Left ventricle myocardium inferior (tissue), 1 donor: Measurements from ENCODE around the gene SPNS2. TPM values are rescaled to one million over a fixed set of nuclear protein-coding genes. Genes with fewer than 3 reads are reported as not detected.

ENCODE experiments used
- DNase-seq: peaks from one replicate; pipeline ENCODE4 v3.0.0-alpha.2; 2020
- H3K27ac ChIP-seq: fragments of 200-600 bp; replicated peaks from 2 replicates; pipeline ENCODE4 v1.8.0; 2021
- H3K27me3 ChIP-seq: fragments of 200-600 bp; 2 replicates; pipeline ENCODE4 v1.8.0; 2021; ENCODE audit warnings: low read depth
- H3K36me3 ChIP-seq: fragments of 200-600 bp; 2 replicates; pipeline ENCODE4 v1.8.0; 2021
- H3K4me1 ChIP-seq: fragments of 200-600 bp; 2 replicates; pipeline ENCODE4 v1.8.0; 2021
- H3K4me3 ChIP-seq: fragments of 200-600 bp; 2 replicates; pipeline ENCODE4 v1.8.0; 2021; ENCODE audit warnings: mild to moderate bottlenecking, moderate library complexity
- H3K9me3 ChIP-seq: fragments of 200-600 bp; replicated peaks from 2 replicates; pipeline ENCODE4 v1.8.0; 2021
- CTCF ChIP-seq: fragments of 200-600 bp; IDR thresholded peaks from 2 replicates; pipeline ENCODE4 v1.8.0; 2021; ENCODE audit warnings: antibody characterized with exemption, mild to moderate bottlenecking, borderline replicate concordance
- intact Hi-C: fragments of 100-400 bp; cut with micrococcal nuclease; formaldehyde crosslinking; loops from one replicate; pipeline ENCODE4 v1.11.0; 2022
- total RNA-seq: library from RNA; stranded (reverse); fragmentation: NEBNext Ultra II Directional; extraction: Animal tissue kit (Norgen Biotek cat#: 25700); gene quantifications from one replicate; pipeline ENCODE4 v1.2.1, GENCODE V29; 2021
- donor health status: DM: no; HTN: yes; CAD: no; lungs with severe emphysema.

The SPNS2 gene
- total RNA-seq, 1 donor from 2014 or later = 11.2 TPM

- no peaks in the 10 kb centered on the region for H3K36me3 ChIP-seq
- no peaks in the 10 kb centered on the region for H3K27me3 ChIP-seq
- H3K9me3 ChIP-seq = no peaks in the 10 kb centered on the region
- H3K4me3 ChIP-seq = no peak overlapping the region
- peak overlapping the region; percentile 87 for H3K27ac ChIP-seq
- H3K4me1 ChIP-seq = peaks cover 80% of the 10 kb centered on the region
- no peak for TF ChIP-seq CTCF
- intact Hi-C loops = no loop called here
- DNase-seq = no peak
Observed at GRCh38 chr17:4511199-4511932, 12.7 kb downstream of the SPNS2 start.

- no peak overlapping the region for H3K4me3 ChIP-seq
- H3K9me3 ChIP-seq = no peaks in the 10 kb centered on the region
- peaks cover 69% of the 10 kb centered on the region for H3K4me1 ChIP-seq
Observed at GRCh38 chr17:4512156-4513112, 13.8 kb downstream of the SPNS2 start.

GRCh38 chr17:4513113-4514032, 14.7 kb downstream of the SPNS2 start:
- Histone ChIP-seq H3K27me3 (no peaks in the 10 kb centered on the region), H3K4me1 (peaks cover 62% of the 10 kb centered on the region), H3K4me3 (no peak overlapping the region), H3K36me3 (no peaks in the 10 kb centered on the region), H3K27ac (no peak overlapping the region), H3K9me3 (no peaks in the 10 kb centered on the region)
- no peak for TF ChIP-seq CTCF
- intact Hi-C loops = no loop called here
- no peak for DNase-seq

More at GRCh38 chr17:4512156-4513112, 13.8 kb downstream of the SPNS2 start:
- DNase-seq = no peak
- peak overlapping the region; percentile 87 for H3K27ac ChIP-seq
- no peaks in the 10 kb centered on the region for H3K27me3 ChIP-seq
- H3K36me3 ChIP-seq = no peaks in the 10 kb centered on the region
- TF ChIP-seq CTCF = no peak
- intact Hi-C loops = no loop called here

- H3K4me1 ChIP-seq = peaks cover 62% of the 10 kb centered on the region
- no peaks in the 10 kb centered on the region for H3K27me3 ChIP-seq
- no peaks in the 10 kb centered on the region for H3K36me3 ChIP-seq
- H3K27ac ChIP-seq = no peak overlapping the region
- no peak for TF ChIP-seq CTCF
- intact Hi-C loops = no loop called here
- no peak for DNase-seq
- H3K4me3 ChIP-seq = no peak overlapping the region
- no peaks in the 10 kb centered on the region for H3K9me3 ChIP-seq
Observed at GRCh38 chr17:4514206-4514605, 15.5 kb downstream of the SPNS2 start.

GRCh38 chr17:4514779-4515178, 16.1 kb downstream of the SPNS2 start:
- DNase-seq = no peak
- no peaks in the 10 kb centered on the region for H3K9me3 ChIP-seq
- no peaks in the 10 kb centered on the region for H3K27me3 ChIP-seq
- no peak overlapping the region for H3K27ac ChIP-seq
- intact Hi-C loops = no loop called here
- no peak overlapping the region for H3K4me3 ChIP-seq
- H3K4me1 ChIP-seq = peaks cover 62% of the 10 kb centered on the region
- H3K36me3 ChIP-seq = no peaks in the 10 kb centered on the region
- TF ChIP-seq CTCF = no peak
